Esophagus squamous epithelium (tissue), 4 donors: ENCODE results near the gene NOD1.

Experiments used
- CTCF ChIP-seq, 6 experiments: fragments of 450-650 bp in 4 of 6; fragments of 200-600 bp in 2 of 6; sonication (generic) in 2 of 6; IDR thresholded peaks; one replicate each; pipeline ENCODE4 v1.5.1; 2016 to 2019; ENCODE audit warnings: antibody characterized with exemption in 6 of 6, mild to moderate bottlenecking in 4 of 6, moderate library complexity in 4 of 6
- POLR2A ChIP-seq, 4 donors: fragments of 450-650 bp; IDR thresholded peaks; one replicate each; pipeline ENCODE4 v1.6.1; 2017; ENCODE audit warnings: antibody characterized with exemption in 4 of 4, mild to moderate bottlenecking in 4 of 4, moderate library complexity in 3 of 4

- TF ChIP-seq CTCF (IDR thresholded peaks at IDR 0.05) (no peak), POLR2A (IDR thresholded peaks at IDR 0.05) (no peak)
Observed at GRCh38 chr7:30521532-30521931, 42.9 kb upstream of the NOD1 start.
